Measurements from ENCODE around the gene ANO6.

GRCh38 chr12:45331552-45331951, 115.7 kb downstream of the ANO6 start:
- TF ChIP-seq, protein P1, sequence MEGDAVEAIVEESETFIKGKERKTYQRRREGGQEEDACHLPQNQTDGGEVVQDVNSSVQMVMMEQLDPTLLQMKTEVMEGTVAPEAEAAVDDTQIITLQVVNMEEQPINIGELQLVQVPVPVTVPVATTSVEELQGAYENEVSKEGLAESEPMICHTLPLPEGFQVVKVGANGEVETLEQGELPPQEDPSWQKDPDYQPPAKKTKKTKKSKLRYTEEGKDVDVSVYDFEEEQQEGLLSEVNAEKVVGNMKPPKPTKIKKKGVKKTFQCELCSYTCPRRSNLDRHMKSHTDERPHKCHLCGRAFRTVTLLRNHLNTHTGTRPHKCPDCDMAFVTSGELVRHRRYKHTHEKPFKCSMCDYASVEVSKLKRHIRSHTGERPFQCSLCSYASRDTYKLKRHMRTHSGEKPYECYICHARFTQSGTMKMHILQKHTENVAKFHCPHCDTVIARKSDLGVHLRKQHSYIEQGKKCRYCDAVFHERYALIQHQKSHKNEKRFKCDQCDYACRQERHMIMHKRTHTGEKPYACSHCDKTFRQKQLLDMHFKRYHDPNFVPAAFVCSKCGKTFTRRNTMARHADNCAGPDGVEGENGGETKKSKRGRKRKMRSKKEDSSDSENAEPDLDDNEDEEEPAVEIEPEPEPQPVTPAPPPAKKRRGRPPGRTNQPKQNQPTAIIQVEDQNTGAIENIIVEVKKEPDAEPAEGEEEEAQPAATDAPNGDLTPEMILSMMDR (IDR thresholded peaks at IDR 0.05), result no peak
- no peak for TF ChIP-seq POLR2A (IDR thresholded peaks at IDR 0.05)
